Measurements from ENCODE around the gene PYGO1.

- TF ChIP-seq, protein P1, sequence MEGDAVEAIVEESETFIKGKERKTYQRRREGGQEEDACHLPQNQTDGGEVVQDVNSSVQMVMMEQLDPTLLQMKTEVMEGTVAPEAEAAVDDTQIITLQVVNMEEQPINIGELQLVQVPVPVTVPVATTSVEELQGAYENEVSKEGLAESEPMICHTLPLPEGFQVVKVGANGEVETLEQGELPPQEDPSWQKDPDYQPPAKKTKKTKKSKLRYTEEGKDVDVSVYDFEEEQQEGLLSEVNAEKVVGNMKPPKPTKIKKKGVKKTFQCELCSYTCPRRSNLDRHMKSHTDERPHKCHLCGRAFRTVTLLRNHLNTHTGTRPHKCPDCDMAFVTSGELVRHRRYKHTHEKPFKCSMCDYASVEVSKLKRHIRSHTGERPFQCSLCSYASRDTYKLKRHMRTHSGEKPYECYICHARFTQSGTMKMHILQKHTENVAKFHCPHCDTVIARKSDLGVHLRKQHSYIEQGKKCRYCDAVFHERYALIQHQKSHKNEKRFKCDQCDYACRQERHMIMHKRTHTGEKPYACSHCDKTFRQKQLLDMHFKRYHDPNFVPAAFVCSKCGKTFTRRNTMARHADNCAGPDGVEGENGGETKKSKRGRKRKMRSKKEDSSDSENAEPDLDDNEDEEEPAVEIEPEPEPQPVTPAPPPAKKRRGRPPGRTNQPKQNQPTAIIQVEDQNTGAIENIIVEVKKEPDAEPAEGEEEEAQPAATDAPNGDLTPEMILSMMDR (IDR thresholded peaks at IDR 0.05), result no peak
- no peak for TF ChIP-seq POLR2A (IDR thresholded peaks at IDR 0.05)
Measured at GRCh38 chr15:55494931-55495330, 93.2 kb downstream of the PYGO1 start.

All from heart left ventricle (tissue), 13 donors.